ENCODE data around the gene KIRREL3.

The KIRREL3 gene

GRCh38 chr11:126522606-126523005 is 478.0 kb downstream of the KIRREL3 start:
- Histone ChIP-seq H3K9me3 (no peaks in the 10 kb centered on the region), H3K27me3 (no peaks in the 10 kb centered on the region), H3K36me3 (no peaks in the 10 kb centered on the region), H3K4me3 (ENCODE audit: low read depth in 1 of 2, low read length in 1 of 2) (no peak overlapping the region), H3K27ac (no peak overlapping the region), H3K4me1 (ENCODE audit: control insufficient read depth in 1 of 2, insufficient read depth in 1 of 2, low read depth in 1 of 2, low read length in 1 of 2) (no peaks in the 10 kb centered on the region)
- TF ChIP-seq CTCF (IDR thresholded peaks at IDR 0.05), result no peak

- Histone ChIP-seq H3K4me1 (ENCODE audit: control insufficient read depth in 1 of 2, insufficient read depth in 1 of 2, low read depth in 1 of 2, low read length in 1 of 2) (no peaks in the 10 kb centered on the region), H3K9me3 (no peaks in the 10 kb centered on the region), H3K4me3 (ENCODE audit: low read depth in 1 of 2, low read length in 1 of 2) (no peak overlapping the region), H3K36me3 (no peaks in the 10 kb centered on the region), H3K27ac (no peak overlapping the region), H3K27me3 (no peaks in the 10 kb centered on the region)
- TF ChIP-seq CTCF (IDR thresholded peaks at IDR 0.05), result no peak
Observed at GRCh38 chr11:126522152-126522551, 478.4 kb downstream of the KIRREL3 start.

GRCh38 chr11:126521196-126521595 is 479.4 kb downstream of the KIRREL3 start:
- no peaks in the 10 kb centered on the region for H3K36me3 ChIP-seq
- H3K4me1 ChIP-seq (ENCODE audit: control insufficient read depth in 1 of 2, insufficient read depth in 1 of 2, low read depth in 1 of 2, low read length in 1 of 2), result no peaks in the 10 kb centered on the region
- no peak overlapping the region for H3K4me3 ChIP-seq (ENCODE audit: low read depth in 1 of 2, low read length in 1 of 2)
- TF ChIP-seq CTCF (IDR thresholded peaks at IDR 0.05), result no peak
- no peak overlapping the region for H3K27ac ChIP-seq
- no peaks in the 10 kb centered on the region for H3K9me3 ChIP-seq
- peaks cover 5% of the 10 kb centered on the region for H3K27me3 ChIP-seq

GRCh38 chr11:126519764-126520734 is 480.5 kb downstream of the KIRREL3 start:
- Histone ChIP-seq H3K36me3 (no peaks in the 10 kb centered on the region), H3K4me1 (ENCODE audit: control insufficient read depth in 1 of 2, insufficient read depth in 1 of 2, low read depth in 1 of 2, low read length in 1 of 2) (no peaks in the 10 kb centered on the region), H3K4me3 (ENCODE audit: low read depth in 1 of 2, low read length in 1 of 2) (no peak overlapping the region), H3K27ac (no peak overlapping the region), H3K27me3 (peaks cover 14% of the 10 kb centered on the region), H3K9me3 (no peaks in the 10 kb centered on the region)
- TF ChIP-seq CTCF (IDR thresholded peaks at IDR 0.05), result no peak

GRCh38 chr11:126518972-126519690 is 481.4 kb downstream of the KIRREL3 start:
- Histone ChIP-seq H3K4me1 (ENCODE audit: control insufficient read depth in 1 of 2, insufficient read depth in 1 of 2, low read depth in 1 of 2, low read length in 1 of 2) (no peaks in the 10 kb centered on the region), H3K36me3 (no peaks in the 10 kb centered on the region), H3K27ac (no peak overlapping the region), H3K27me3 (peaks cover 14% of the 10 kb centered on the region), H3K9me3 (no peaks in the 10 kb centered on the region), H3K4me3 (ENCODE audit: low read depth in 1 of 2, low read length in 1 of 2) (no peak overlapping the region)
- TF ChIP-seq CTCF (IDR thresholded peaks at IDR 0.05), result no peak

Data from neutrophil (primary cell).